ENCODE measurements around the gene PDCD6IP.

PDCD6IP gene

DNA sequence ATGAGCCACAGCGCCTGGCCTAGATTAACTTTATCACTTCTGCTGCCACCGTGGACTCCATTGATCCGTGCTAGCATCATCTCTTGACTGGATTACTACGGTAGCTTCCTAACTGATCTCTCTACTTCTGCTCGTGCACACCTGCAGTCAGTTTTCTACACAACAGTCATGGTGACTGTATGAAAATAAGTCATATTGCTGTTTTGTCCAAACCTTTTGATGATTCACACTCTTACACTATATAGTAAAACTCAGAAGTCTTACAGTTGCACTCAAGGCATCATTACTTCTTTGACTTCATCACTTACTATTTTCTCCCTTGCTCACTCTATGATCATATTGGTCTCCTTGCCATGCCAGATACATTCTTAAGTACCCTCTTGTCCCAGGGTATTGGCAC is 10.1 kb downstream of the PDCD6IP start:
- Histone ChIP-seq H3K79me2 (ENCODE audit: control insufficient read depth, low read length) (peaks cover 88% of the 10 kb centered on the region), H3K27ac (ENCODE audit: low read depth, low read length) (no peak overlapping the region), H3K27me3 (ENCODE audit: control insufficient read depth, low read length) (no peaks in the 10 kb centered on the region), H3F3A (ENCODE audit: control insufficient read depth, insufficient read depth) (peaks cover 2% of the 10 kb centered on the region; the same call in 1 of the 2 replicates), H3K9me2 (replicated peaks; ENCODE audit: control insufficient read depth, low read length) (no peaks in the 10 kb centered on the region), H4K20me1 (ENCODE audit: control insufficient read depth, insufficient read depth, low read depth, low read length) (peaks cover 18% of the 10 kb centered on the region; the same call in 1 of the 2 replicates), H3K36me3 (ENCODE audit: control insufficient read depth, low read length) (peaks cover 58% of the 10 kb centered on the region), H3K4me3 (ENCODE audit: low read length) (no peak overlapping the region), H3K4me2 (ENCODE audit: low read length) (no peak overlapping the region), H3K9me3 (ENCODE audit: control insufficient read depth, insufficient read depth, low read length) (no peaks in the 10 kb centered on the region), H3K4me1 (ENCODE audit: control insufficient read depth, low read length) (peaks cover 17% of the 10 kb centered on the region)
- TF ChIP-seq EZH2phosphoT487 (IDR thresholded peaks at IDR 0.05; ENCODE audit: borderline replicate concordance, low read length): no peak
- TF ChIP-seq, protein P1, sequence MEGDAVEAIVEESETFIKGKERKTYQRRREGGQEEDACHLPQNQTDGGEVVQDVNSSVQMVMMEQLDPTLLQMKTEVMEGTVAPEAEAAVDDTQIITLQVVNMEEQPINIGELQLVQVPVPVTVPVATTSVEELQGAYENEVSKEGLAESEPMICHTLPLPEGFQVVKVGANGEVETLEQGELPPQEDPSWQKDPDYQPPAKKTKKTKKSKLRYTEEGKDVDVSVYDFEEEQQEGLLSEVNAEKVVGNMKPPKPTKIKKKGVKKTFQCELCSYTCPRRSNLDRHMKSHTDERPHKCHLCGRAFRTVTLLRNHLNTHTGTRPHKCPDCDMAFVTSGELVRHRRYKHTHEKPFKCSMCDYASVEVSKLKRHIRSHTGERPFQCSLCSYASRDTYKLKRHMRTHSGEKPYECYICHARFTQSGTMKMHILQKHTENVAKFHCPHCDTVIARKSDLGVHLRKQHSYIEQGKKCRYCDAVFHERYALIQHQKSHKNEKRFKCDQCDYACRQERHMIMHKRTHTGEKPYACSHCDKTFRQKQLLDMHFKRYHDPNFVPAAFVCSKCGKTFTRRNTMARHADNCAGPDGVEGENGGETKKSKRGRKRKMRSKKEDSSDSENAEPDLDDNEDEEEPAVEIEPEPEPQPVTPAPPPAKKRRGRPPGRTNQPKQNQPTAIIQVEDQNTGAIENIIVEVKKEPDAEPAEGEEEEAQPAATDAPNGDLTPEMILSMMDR (IDR thresholded peaks at IDR 0.05; ENCODE audit: low read depth, low read length, poor library complexity, severe bottlenecking): no peak

DNA sequence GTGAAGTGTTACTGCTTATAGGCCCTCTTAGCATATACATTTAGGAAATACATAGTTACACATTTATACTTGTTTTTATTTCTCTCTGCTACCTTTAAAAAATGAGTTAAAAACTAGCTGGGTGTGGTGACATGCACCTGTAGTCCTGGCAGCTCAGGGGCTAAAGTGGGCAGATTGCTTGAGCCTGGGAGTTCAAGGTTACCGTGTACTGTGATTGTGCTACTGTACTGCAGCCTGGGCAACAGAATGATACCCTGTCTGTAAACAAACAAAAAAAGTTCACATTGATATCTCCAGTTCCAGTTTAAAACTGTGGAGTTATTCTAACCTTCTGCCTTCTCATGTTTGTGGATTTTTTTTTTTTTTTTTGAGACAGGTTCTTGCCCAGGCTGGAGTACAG is 12.1 kb downstream of the PDCD6IP start:
- Histone ChIP-seq H4K20me1 (ENCODE audit: control insufficient read depth, insufficient read depth, low read depth, low read length) (peaks cover 18% of the 10 kb centered on the region; the same call in 1 of the 2 replicates), H3F3A (ENCODE audit: control insufficient read depth, insufficient read depth) (peaks cover 2% of the 10 kb centered on the region; the same call in 1 of the 2 replicates), H3K9me2 (replicated peaks; ENCODE audit: control insufficient read depth, low read length) (no peaks in the 10 kb centered on the region), H3K9me3 (ENCODE audit: control insufficient read depth, insufficient read depth, low read length) (no peaks in the 10 kb centered on the region), H3K4me1 (ENCODE audit: control insufficient read depth, low read length) (peaks cover 6% of the 10 kb centered on the region), H3K27me3 (ENCODE audit: control insufficient read depth, low read length) (no peaks in the 10 kb centered on the region), H3K27ac (ENCODE audit: low read depth, low read length) (no peak overlapping the region), H3K4me2 (ENCODE audit: low read length) (no peak overlapping the region), H3K36me3 (ENCODE audit: control insufficient read depth, low read length) (peaks cover 57% of the 10 kb centered on the region), H3K79me2 (ENCODE audit: control insufficient read depth, low read length) (peaks cover 73% of the 10 kb centered on the region), H3K4me3 (ENCODE audit: low read length) (no peak overlapping the region)
- TF ChIP-seq EZH2phosphoT487 (IDR thresholded peaks at IDR 0.05; ENCODE audit: borderline replicate concordance, low read length): no peak
- TF ChIP-seq, protein P1 (IDR thresholded peaks at IDR 0.05; ENCODE audit: low read depth, low read length, poor library complexity, severe bottlenecking): no peak

DNA sequence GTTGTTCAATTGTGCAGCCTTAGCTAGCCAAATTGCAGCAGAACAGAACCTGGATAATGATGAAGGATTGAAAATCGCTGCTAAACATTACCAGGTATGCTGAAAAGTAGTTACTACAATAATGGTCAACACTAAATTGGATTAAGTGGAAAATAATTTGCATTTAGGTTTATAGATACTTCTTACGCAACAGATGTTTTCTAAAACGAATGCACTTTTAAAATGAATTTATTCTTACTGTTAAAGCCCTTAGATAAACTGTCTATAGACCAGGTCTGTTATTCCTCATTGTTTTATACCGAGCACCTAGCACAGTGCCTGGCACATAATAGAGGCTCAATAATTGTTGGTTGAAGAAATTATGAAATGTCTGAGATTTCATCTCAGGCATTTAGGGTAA is 23.6 kb downstream of the PDCD6IP start:
- peaks cover 65% of the 10 kb centered on the region for H3K36me3 ChIP-seq (ENCODE audit: control insufficient read depth, low read length)
- no peaks in the 10 kb centered on the region for H3F3A ChIP-seq (ENCODE audit: control insufficient read depth, insufficient read depth)
- no peak overlapping the region for H3K4me2 ChIP-seq (ENCODE audit: low read length)
- H3K27ac ChIP-seq (ENCODE audit: low read depth, low read length): no peak overlapping the region
- H3K79me2 ChIP-seq (ENCODE audit: control insufficient read depth, low read length): peaks cover 31% of the 10 kb centered on the region
- H3K9me2 ChIP-seq (replicated peaks; ENCODE audit: control insufficient read depth, low read length): no peaks in the 10 kb centered on the region
- no peaks in the 10 kb centered on the region for H3K4me1 ChIP-seq (ENCODE audit: control insufficient read depth, low read length)
- no peaks in the 10 kb centered on the region for H4K20me1 ChIP-seq (ENCODE audit: control insufficient read depth, insufficient read depth, low read depth, low read length)
- H3K27me3 ChIP-seq (ENCODE audit: control insufficient read depth, low read length): no peaks in the 10 kb centered on the region
- H3K4me3 ChIP-seq (ENCODE audit: low read length): no peak overlapping the region
- H3K9me3 ChIP-seq (ENCODE audit: control insufficient read depth, insufficient read depth, low read length): no peaks in the 10 kb centered on the region
- no peak for TF ChIP-seq EZH2phosphoT487 (IDR thresholded peaks at IDR 0.05; ENCODE audit: borderline replicate concordance, low read length)
- TF ChIP-seq, protein P1 (IDR thresholded peaks at IDR 0.05; ENCODE audit: low read depth, low read length, poor library complexity, severe bottlenecking): no peak

Measured in DOHH2 (cell line).